T-helper 2 cell (primary cell): Measurements from ENCODE around the gene ADK.
"Not testable (repeated sequence)": the region's sequence is repeated elsewhere in the genome, so short reads cannot be mapped to it uniquely, and the experiment has no call there.

ENCODE experiments used
- DNase-seq, 5 experiments: peaks; one replicate each; pipeline versions ENCODE4 v3.0.0 to v3.0.0-alpha.2; 2012 to 2022

The ADK gene

DNA sequence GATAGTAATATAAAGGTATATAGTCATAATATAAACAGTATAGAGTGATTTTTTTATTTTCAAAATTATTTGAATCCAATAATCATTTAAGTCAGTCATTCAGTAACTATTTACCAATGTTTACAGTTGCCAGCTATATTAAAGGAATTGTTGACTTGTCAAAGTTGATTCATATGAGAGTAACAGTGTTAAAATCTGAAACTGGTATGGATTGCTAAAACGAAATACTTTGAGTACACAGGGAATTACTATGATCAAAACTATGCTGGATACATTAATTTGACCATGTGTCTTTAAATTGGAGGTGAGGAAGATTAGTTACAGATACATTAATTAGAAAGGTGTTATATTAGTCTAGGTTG, 282.6 kb downstream of the ADK start:
- DNase-seq: no peak

- DNase-seq: no peak
Measured at GRCh38 chr10:74433993-74434392, 283.0 kb downstream of the ADK start.

DNA sequence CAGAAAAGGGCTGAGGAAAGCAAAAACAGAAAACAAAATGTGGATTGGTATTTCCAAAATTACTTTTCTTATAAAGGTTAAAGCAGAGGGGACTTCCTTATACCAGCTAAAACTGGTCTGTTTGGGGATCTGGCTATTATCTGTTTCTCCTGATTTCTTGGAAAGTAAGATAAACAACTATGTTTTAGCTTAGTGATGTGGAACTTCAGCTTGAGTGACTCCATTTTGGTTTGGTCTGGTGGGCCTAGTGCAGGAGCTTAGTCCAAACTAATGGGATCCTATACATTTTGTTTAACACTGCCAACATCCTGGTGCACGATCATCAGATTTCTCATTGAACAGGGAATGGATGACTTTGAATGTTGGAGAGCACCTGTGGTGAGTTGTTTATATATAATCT, 283.5 kb downstream of the ADK start:
- DNase-seq: no peak

DNA sequence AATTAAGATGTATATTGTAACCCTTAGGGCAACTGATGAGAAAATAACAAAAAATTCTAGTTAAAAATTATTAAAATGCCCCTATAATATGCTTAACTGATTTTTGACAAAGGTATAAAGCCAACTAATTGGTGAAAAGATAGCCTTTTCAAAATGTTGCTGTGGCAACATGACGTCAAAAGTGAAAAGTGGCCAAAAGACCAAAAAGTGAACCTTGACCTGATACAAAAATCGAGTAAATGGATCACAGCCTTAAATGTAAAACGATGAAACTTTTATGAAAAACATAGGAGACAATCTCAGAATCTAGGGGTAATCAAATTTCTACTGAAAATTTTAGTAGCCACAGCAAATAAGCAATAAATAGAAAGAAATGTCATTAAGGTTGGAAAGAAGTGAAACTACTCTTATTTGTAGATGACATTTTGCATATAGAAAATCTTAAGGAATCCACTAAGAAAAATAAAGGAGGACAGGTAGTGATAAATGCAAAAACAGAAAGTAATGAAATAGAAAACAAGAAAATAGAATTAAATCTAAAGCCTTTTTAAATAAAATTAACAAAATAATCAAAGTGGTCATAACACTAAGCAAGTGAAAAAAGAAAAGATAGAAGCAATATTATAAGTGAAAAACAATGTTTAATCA, 285.6 kb downstream of the ADK start:
- DNase-seq: no peak

GRCh38 chr10:74437822-74438221, 286.8 kb downstream of the ADK start:
- DNase-seq: no peak

DNA sequence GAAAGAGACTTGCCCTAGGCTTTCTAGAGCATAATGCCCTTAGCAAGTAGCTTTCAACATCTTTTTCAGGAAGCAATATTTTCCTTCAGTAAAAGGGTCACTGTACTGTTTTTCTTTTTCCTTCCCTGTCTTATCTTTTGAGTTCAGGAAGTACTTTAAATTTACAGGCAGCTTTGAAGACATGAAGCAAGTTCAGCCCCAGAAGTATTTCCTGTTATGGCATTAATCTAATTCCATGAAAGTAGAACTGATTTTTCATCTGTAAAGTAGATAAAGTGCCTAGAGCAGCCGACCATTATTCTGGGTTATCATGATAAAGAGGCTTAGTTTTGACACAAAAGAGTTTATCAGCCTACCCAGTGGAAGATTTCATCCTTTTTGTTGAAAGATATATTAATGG, 288.2 kb downstream of the ADK start:
- DNase-seq: no peak

GRCh38 chr10:74445493-74445892, 294.5 kb downstream of the ADK start:
- peak in 1 of 5 experiments; percentile 18 for DNase-seq

GRCh38 chr10:74450602-74451001, 299.6 kb downstream of the ADK start:
- DNase-seq: no peak

GRCh38 chr10:74451127-74451829, 300.3 kb downstream of the ADK start:
- no peak for DNase-seq

- DNase-seq: no peak
Measured at GRCh38 chr10:74453169-74453568, 302.1 kb downstream of the ADK start.

DNA sequence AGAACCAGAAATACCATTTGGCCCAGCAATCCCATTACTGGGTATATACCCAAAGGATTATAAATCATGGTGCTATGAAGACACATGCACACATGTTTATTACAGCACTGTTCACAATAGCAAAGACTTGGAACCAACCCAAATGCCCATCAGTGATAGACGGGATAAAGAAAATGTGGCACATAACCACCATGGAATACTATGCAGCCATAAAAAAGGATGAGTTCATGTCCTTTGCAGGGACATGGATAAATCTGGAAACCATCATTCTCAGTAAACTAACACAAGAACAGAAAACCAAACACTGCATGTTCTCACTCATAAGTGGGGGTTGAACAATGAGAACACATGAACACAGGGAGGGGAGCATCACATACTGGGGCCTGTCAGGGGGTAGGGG, 306.5 kb downstream of the ADK start:
- DNase-seq: not testable (repeated sequence)

DNA sequence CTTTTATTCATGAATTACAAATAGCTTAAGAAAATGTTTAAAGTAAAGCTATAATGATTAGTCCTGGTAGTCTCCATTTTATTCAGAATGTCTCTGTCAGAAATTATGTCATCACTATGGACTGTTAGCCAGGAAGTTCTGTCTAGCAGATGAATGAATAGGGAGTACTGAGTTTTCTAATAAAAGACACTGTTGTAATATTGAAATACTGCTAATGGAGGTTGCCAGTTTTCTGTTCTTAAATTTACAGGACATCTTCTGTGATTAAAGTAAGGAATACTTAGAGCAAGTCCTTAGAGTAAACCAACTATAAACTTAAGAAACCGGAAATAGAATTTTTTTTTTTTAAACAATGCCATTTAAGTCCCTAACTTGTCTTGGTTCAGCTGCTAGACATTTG, 309.8 kb downstream of the ADK start:
- no peak for DNase-seq

GRCh38 chr10:74474022-74474713, 323.1 kb downstream of the ADK start:
- no peak for DNase-seq

GRCh38 chr10:74476162-74476706, 325.2 kb downstream of the ADK start:
- DNase-seq: not testable (repeated sequence)

GRCh38 chr10:74480778-74481177, 329.8 kb downstream of the ADK start:
- DNase-seq: no peak

- DNase-seq: no peak
Measured at GRCh38 chr10:74483356-74483755, 332.3 kb downstream of the ADK start.

- no peak for DNase-seq
Measured at GRCh38 chr10:74485283-74485682, 334.3 kb downstream of the ADK start.

GRCh38 chr10:74486659-74487058, 335.6 kb downstream of the ADK start:
- no peak for DNase-seq

DNA sequence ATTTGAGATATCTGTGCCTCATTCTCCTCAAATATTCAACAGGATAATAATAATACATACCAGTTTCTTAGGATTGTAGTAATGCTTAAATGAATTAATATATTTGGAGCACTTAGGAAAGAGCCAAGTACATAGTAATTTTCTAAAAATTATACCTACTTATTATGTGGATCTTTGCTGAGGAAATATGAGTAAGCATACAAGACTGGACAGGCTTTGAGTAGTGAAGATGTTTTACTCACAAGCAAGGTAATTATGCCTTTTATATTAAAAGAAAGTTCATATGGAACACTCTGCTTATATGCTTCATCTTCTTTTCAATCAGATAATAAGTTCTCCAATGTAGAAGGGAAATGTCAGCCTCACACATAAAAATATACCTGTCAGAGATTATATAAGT, 337.9 kb downstream of the ADK start:
- no peak for DNase-seq

GRCh38 chr10:74490551-74490950, 339.5 kb downstream of the ADK start:
- no peak for DNase-seq

DNA sequence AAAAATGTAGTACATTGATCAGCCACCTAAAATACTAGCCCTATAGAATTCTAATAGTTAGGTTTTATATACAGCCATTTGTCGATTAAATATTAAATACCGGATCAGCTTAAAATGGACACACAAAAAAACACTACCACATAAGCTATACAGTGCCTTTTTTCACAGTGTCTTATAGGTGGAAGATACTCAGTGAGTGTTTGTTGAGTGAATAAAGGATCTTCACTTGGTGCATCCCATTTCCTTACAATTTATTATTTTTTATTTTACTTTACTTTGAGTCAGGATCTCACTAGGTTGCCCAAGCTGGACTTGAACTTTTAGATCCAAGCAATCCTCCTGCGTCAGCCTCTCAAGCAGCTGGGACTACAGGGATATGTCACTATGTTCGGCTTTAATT, 340.0 kb downstream of the ADK start:
- no peak for DNase-seq

GRCh38 chr10:74496276-74496675, 345.3 kb downstream of the ADK start:
- DNase-seq: not testable (repeated sequence)

DNA sequence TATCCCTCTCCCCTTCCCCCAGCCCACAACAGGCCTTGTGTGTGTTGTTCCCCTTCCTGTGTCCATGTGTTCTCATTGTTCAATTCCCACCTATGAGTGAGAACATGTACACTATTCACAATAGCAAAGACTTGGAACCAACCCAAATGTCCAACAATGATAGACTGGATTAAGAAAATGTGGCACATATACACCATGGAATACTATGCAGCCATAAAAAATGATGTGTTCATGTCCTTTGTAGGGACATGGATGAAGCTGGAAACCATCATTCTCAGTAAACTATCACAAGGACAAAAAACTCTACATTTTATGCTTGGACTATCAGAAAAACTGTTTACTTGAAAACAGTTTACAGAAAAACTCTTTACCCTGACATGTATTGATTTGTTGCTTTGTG, 347.6 kb downstream of the ADK start:
- DNase-seq: not testable (repeated sequence)
